ENCODE measurements around the gene IGF2BP2.

Gene IGF2BP2

DNA sequence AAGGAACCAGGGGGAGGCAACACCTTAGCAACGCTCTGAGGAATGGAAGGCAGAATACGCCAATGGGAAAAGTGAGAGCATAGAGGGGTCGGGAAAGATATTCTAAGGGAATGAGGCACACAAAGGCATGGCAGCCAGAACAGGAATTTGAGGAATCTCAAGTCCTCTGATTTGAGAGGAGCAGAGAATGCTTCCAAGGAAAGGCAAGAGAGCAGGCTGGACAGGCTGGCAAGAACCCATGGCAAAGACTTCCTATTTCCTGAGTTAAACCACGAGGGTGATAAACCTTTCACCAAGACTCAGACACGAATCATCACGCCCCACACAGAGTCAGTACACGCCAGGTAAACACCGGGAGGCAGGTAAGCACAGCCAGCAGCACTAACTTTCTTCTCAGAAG is 109.8 kb downstream of the IGF2BP2 start:
- no peak for DNase-seq
- H3K27ac ChIP-seq = peak overlapping the region; percentile 15
- no peaks in the 10 kb centered on the region for H3K36me3 ChIP-seq (replicated peaks)
- no peaks in the 10 kb centered on the region for H3K27me3 ChIP-seq (replicated peaks)
- in situ Hi-C loops (cut with HindIII; ENCODE audit: low pct_ligation_motif_present, low sequenced_read_pairs) = no loop called here
- TF ChIP-seq, protein P1, sequence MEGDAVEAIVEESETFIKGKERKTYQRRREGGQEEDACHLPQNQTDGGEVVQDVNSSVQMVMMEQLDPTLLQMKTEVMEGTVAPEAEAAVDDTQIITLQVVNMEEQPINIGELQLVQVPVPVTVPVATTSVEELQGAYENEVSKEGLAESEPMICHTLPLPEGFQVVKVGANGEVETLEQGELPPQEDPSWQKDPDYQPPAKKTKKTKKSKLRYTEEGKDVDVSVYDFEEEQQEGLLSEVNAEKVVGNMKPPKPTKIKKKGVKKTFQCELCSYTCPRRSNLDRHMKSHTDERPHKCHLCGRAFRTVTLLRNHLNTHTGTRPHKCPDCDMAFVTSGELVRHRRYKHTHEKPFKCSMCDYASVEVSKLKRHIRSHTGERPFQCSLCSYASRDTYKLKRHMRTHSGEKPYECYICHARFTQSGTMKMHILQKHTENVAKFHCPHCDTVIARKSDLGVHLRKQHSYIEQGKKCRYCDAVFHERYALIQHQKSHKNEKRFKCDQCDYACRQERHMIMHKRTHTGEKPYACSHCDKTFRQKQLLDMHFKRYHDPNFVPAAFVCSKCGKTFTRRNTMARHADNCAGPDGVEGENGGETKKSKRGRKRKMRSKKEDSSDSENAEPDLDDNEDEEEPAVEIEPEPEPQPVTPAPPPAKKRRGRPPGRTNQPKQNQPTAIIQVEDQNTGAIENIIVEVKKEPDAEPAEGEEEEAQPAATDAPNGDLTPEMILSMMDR (IDR thresholded peaks at IDR 0.05; ENCODE audit: low read depth, low read length, missing control alignments) = no peak
- no peak overlapping the region for H3K4me3 ChIP-seq (ENCODE audit: low read depth, low read length)

DNA sequence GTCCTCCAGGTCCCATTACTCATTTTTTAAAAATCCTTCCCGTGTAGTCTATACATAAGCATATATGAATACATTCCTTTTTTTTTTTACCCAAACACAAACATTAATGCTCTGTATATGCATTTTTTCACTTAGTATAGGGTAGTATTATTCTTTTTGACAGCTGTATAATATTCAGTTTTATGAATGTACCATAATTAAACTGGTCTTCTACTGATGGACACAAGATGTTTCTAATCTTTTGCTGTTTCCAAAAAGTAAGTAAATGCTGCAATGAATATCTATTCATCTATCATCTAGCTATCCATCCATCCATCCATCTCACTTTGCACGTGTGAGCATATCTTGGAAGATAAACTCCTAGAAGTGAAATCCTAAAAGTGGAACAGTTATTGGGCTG is 110.8 kb downstream of the IGF2BP2 start:
- no peak overlapping the region for H3K4me3 ChIP-seq (ENCODE audit: low read depth, low read length)
- H3K27me3 ChIP-seq (replicated peaks) = no peaks in the 10 kb centered on the region
- TF ChIP-seq, protein P1 (IDR thresholded peaks at IDR 0.05; ENCODE audit: low read depth, low read length, missing control alignments) = no peak
- in situ Hi-C loops (cut with HindIII; ENCODE audit: low pct_ligation_motif_present, low sequenced_read_pairs) = no loop called here
- H3K27ac ChIP-seq = no peak overlapping the region
- no peak for DNase-seq
- H3K36me3 ChIP-seq (replicated peaks) = no peaks in the 10 kb centered on the region

DNA sequence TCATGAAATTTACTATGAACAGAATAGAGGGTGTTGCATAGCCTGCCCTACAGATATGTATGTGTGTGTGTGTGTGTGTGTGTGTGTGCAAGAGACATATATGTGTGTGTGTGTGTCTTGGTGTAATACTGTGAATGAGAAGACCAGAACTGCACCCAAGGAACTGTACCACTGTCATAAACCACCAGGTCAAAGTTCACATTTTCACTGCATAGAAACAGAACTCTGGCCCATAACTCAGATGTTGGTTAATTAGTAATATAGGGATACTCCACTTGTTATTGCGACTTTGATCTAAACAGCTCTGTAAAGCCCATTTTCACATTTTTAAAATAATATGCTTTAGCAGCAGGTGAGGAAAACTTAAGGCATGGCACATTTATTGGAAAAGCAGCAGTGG is 111.8 kb downstream of the IGF2BP2 start:
- TF ChIP-seq, protein P1 (IDR thresholded peaks at IDR 0.05; ENCODE audit: low read depth, low read length, missing control alignments) = no peak
- no peaks in the 10 kb centered on the region for H3K27me3 ChIP-seq (replicated peaks)
- H3K4me3 ChIP-seq (ENCODE audit: low read depth, low read length) = no peak overlapping the region
- no peak for DNase-seq
- in situ Hi-C loops (cut with HindIII; ENCODE audit: low pct_ligation_motif_present, low sequenced_read_pairs) = no loop called here
- no peak overlapping the region for H3K27ac ChIP-seq
- no peaks in the 10 kb centered on the region for H3K36me3 ChIP-seq (replicated peaks)

DNA sequence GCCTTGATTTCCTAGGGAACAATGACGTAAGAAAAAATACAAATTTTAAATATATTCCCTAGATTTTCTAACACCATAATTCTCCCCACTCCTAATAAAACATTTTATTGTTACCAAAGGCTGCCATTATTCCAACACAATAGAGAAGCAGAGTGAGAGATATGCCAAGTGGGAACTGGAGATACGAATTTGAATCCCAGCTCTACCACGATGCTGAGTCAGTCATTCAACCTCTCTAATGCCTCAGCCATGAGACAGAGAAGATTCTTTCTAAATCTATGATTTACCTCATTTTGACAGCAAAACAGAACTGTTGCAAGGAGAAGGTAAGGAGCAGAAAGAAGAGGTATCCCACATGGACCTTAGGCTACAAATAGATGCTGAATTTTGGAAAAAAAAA is 112.5 kb downstream of the IGF2BP2 start:
- TF ChIP-seq, protein P1 (IDR thresholded peaks at IDR 0.05; ENCODE audit: low read depth, low read length, missing control alignments) = no peak
- no peak overlapping the region for H3K4me3 ChIP-seq (ENCODE audit: low read depth, low read length)
- DNase-seq = no peak
- in situ Hi-C loops (cut with HindIII; ENCODE audit: low pct_ligation_motif_present, low sequenced_read_pairs) = no loop called here
- no peaks in the 10 kb centered on the region for H3K36me3 ChIP-seq (replicated peaks)
- no peak overlapping the region for H3K27ac ChIP-seq
- no peaks in the 10 kb centered on the region for H3K27me3 ChIP-seq (replicated peaks)

DNA sequence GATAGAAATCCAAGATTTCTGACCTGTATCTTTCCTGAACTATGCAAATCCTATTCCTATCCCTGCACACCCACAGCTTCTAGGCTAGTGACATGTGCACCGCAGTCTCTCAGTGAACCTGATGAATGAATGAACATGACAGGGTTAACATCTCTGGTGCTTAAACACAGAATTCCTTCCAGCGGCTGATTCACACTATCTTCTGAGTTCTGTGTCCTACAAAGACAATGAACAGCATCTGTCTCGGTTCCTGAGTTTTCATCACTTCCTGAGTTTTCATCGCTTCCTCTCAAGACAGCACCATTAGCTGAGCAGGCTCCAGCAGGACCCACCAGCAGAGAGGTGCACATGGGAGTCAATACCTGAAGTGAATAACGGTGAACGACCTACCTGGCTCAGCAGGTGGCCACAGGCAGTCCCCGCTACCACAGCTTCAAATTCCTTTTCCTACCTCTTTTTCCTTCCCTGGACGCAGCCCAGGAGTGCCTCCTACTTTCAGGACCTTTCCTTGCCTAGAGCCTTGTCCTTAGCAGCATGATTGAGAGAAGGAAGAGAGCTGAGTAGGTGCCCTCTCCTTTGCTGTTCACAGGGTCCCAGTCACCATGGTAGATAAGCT is 113.5 kb downstream of the IGF2BP2 start:
- Histone ChIP-seq H3K27me3 (replicated peaks) (no peaks in the 10 kb centered on the region), H3K27ac (peak overlapping the region; percentile 14), H3K4me3 (ENCODE audit: low read depth, low read length) (no peak overlapping the region), H3K36me3 (replicated peaks) (no peaks in the 10 kb centered on the region)
- in situ Hi-C loops (cut with HindIII; ENCODE audit: low pct_ligation_motif_present, low sequenced_read_pairs) = no loop called here
- no peak for DNase-seq
- TF ChIP-seq, protein P1 (IDR thresholded peaks at IDR 0.05; ENCODE audit: low read depth, low read length, missing control alignments) = no peak

All from brain microvascular endothelial cell (primary cell).